Ovary (tissue), 3 donors: ENCODE results near the gene ADD2.

ENCODE experiments used
- CTCF ChIP-seq, 3 donors: fragments of 450-650 bp in 2 of 3; fragments of 200-600 bp in 1 of 3; IDR thresholded peaks; one replicate each; pipeline versions ENCODE4 v1.5.1 to v1.8.0; 2016 to 2022; ENCODE audit warnings: antibody characterized with exemption in 3 of 3, mild to moderate bottlenecking in 1 of 3
- POLR2A ChIP-seq: fragments of 450-650 bp; IDR thresholded peaks from one replicate; pipeline ENCODE4 v1.6.1; 2017; ENCODE audit warnings: antibody characterized with exemption, mild to moderate bottlenecking, moderate library complexity
- donor health status: DM: no; HTN: no; CAD: no.

DNA sequence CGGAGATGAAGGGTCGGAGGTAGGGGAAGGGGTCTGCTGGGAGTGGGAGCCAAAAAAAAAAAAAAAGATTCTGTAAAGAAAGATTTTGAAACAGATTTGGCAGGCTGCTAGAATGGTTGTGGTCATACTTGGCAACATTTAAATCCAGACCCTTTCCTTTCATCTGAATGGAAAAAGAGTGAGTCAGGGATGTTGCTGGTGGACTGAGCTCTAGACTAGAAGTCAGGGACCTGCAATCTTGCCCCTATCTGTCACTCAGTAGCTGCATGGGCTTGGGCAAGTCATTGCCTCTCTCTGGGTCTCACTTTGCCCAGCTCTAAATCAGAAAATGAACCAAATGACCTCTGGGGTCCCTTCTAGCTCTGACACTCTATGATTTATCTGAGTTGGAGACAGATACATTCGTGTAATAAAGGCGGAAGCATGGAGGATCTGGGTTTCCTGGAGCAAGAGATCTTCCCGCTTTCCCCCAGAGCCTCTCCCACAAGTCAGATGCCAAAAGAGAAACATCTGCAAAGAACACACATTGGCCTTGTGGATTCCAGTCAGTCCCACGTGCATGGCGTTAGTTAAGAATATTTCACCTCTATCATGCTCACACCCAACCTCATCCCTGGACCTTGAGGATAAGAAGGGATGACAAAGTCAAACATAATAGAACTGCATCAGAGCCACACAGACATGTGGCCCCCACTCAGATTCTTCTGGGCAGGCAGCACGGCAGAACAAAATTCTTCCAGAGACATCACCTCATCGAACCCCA is 58.5 kb downstream of the ADD2 start:
- TF ChIP-seq CTCF (IDR thresholded peaks at IDR 0.05) (no peak), POLR2A (no peak)
